ENCODE measurements around the gene ETV1. TPM values are rescaled to one million over a fixed set of nuclear protein-coding genes. Genes with fewer than 3 reads are reported as not detected.

ETV1 gene
- total and polyA plus RNA-seq, 4 donors = 1.2 to 4.3 (median 3.6) TPM

DNA sequence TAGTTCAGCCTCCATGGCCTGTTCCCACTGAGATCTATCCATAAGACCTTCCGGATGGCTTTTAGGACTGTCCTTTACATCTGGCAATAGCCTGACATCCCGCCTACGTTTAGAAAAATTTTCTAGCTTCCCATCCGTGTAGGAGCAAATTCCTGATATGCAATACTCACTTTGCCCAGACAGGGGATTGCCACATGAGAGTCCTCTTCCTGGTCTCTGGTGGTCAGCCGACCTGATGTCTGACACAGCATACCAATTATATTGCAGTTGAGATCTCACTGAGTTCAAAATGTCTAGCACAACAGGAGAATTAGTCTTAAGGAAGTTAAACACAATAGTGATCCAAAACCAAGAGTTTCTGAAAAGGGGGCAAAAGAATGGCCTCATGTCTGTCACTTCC lies 9.4 kb upstream of the ETV1 start:
- no peaks in the 10 kb centered on the region for H3K27me3 ChIP-seq (ENCODE audit: control insufficient read depth in 4 of 4, insufficient read depth in 4 of 4, low read length in 3 of 4)
- no peak for DNase-seq (ENCODE audit: low spot score)
- no peaks in the 10 kb centered on the region for H3K9me3 ChIP-seq (ENCODE audit: control insufficient read depth in 4 of 4, low read length in 3 of 4)
- TF ChIP-seq HNF4G (IDR thresholded peaks at IDR 0.05) = no peak
- no peak for TF ChIP-seq RXRA (IDR thresholded peaks at IDR 0.05)
- no peak for TF ChIP-seq EGR1 (IDR thresholded peaks at IDR 0.05; ENCODE audit: low read depth in 2 of 2)
- TF ChIP-seq, protein P1, sequence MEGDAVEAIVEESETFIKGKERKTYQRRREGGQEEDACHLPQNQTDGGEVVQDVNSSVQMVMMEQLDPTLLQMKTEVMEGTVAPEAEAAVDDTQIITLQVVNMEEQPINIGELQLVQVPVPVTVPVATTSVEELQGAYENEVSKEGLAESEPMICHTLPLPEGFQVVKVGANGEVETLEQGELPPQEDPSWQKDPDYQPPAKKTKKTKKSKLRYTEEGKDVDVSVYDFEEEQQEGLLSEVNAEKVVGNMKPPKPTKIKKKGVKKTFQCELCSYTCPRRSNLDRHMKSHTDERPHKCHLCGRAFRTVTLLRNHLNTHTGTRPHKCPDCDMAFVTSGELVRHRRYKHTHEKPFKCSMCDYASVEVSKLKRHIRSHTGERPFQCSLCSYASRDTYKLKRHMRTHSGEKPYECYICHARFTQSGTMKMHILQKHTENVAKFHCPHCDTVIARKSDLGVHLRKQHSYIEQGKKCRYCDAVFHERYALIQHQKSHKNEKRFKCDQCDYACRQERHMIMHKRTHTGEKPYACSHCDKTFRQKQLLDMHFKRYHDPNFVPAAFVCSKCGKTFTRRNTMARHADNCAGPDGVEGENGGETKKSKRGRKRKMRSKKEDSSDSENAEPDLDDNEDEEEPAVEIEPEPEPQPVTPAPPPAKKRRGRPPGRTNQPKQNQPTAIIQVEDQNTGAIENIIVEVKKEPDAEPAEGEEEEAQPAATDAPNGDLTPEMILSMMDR (IDR thresholded peaks at IDR 0.05; ENCODE audit: low read depth, low read length, missing input control) = no peak
- no peak for TF ChIP-seq TAF1 (conservative IDR thresholded peaks at IDR 0.05)
- TF ChIP-seq, protein P2, sequence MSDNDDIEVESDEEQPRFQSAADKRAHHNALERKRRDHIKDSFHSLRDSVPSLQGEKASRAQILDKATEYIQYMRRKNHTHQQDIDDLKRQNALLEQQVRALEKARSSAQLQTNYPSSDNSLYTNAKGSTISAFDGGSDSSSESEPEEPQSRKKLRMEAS (IDR thresholded peaks at IDR 0.05) = no peak
- TF ChIP-seq FOXA1 (IDR thresholded peaks at IDR 0.05) = no peak
- no peak for TF ChIP-seq GABPA (IDR thresholded peaks at IDR 0.05 in 1 of 2, conservative IDR thresholded peaks at IDR 0.05 in 1 of 2)
- TF ChIP-seq YY1 (IDR thresholded peaks at IDR 0.05) = no peak
- TF ChIP-seq NR2F2 (IDR thresholded peaks at IDR 0.05) = no peak
- no peak for TF ChIP-seq JUND (IDR thresholded peaks at IDR 0.05)
- TF ChIP-seq, protein P3, sequence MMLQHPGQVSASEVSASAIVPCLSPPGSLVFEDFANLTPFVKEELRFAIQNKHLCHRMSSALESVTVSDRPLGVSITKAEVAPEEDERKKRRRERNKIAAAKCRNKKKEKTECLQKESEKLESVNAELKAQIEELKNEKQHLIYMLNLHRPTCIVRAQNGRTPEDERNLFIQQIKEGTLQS (IDR thresholded peaks at IDR 0.05) = no peak
- TF ChIP-seq, protein P4, sequence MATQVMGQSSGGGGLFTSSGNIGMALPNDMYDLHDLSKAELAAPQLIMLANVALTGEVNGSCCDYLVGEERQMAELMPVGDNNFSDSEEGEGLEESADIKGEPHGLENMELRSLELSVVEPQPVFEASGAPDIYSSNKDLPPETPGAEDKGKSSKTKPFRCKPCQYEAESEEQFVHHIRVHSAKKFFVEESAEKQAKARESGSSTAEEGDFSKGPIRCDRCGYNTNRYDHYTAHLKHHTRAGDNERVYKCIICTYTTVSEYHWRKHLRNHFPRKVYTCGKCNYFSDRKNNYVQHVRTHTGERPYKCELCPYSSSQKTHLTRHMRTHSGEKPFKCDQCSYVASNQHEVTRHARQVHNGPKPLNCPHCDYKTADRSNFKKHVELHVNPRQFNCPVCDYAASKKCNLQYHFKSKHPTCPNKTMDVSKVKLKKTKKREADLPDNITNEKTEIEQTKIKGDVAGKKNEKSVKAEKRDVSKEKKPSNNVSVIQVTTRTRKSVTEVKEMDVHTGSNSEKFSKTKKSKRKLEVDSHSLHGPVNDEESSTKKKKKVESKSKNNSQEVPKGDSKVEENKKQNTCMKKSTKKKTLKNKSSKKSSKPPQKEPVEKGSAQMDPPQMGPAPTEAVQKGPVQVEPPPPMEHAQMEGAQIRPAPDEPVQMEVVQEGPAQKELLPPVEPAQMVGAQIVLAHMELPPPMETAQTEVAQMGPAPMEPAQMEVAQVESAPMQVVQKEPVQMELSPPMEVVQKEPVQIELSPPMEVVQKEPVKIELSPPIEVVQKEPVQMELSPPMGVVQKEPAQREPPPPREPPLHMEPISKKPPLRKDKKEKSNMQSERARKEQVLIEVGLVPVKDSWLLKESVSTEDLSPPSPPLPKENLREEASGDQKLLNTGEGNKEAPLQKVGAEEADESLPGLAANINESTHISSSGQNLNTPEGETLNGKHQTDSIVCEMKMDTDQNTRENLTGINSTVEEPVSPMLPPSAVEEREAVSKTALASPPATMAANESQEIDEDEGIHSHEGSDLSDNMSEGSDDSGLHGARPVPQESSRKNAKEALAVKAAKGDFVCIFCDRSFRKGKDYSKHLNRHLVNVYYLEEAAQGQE (IDR thresholded peaks at IDR 0.05) = no peak
- no peak for TF ChIP-seq HNF4A (conservative IDR thresholded peaks at IDR 0.05)
- TF ChIP-seq FOXA2 (IDR thresholded peaks at IDR 0.05) = no peak
- no peak overlapping the region for H3K9ac ChIP-seq (ENCODE audit: low read depth in 1 of 2, low read length in 2 of 2)
- no peaks in the 10 kb centered on the region for H3K4me1 ChIP-seq (ENCODE audit: control insufficient read depth in 4 of 4, insufficient read depth in 4 of 4, low read length in 3 of 4)
- no peak overlapping the region for H3K4me3 ChIP-seq (ENCODE audit: low read depth in 1 of 3, low read length in 3 of 3)
- no peak overlapping the region for H3K27ac ChIP-seq (ENCODE audit: low read depth in 1 of 2, low read length in 2 of 2)
- 86% methylated on average over 5 of the region's 5 CpGs for WGBS
- no peaks in the 10 kb centered on the region for H3K36me3 ChIP-seq (ENCODE audit: control insufficient read depth in 4 of 4, insufficient read depth in 3 of 4, low read depth in 1 of 4, low read length in 3 of 4)

DNA sequence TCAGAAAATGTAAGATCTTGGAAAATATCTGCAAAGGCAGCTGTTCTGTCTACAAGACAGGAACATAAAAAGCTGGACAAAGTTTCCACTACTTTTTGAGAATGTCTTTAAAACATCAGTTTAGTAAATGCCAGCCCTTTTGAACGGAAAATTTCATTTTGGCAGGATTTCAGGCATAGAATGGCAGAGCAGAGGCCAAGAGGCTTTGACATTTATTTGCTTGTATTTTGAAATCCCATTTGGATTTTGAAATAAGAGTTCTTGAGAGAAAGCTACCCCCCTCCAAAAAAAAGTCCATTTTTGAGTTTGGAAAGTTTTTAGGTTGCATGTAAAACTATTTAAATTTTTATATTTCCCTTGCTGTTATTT lies 3.1 kb upstream of the ETV1 start:
- WGBS = 33% methylated on average over 1 of the region's 1 CpG
- TF ChIP-seq, protein P1 (IDR thresholded peaks at IDR 0.05; ENCODE audit: low read depth, low read length, missing input control) = no peak
- TF ChIP-seq, protein P4 (IDR thresholded peaks at IDR 0.05) = no peak
- TF ChIP-seq, protein P5, sequence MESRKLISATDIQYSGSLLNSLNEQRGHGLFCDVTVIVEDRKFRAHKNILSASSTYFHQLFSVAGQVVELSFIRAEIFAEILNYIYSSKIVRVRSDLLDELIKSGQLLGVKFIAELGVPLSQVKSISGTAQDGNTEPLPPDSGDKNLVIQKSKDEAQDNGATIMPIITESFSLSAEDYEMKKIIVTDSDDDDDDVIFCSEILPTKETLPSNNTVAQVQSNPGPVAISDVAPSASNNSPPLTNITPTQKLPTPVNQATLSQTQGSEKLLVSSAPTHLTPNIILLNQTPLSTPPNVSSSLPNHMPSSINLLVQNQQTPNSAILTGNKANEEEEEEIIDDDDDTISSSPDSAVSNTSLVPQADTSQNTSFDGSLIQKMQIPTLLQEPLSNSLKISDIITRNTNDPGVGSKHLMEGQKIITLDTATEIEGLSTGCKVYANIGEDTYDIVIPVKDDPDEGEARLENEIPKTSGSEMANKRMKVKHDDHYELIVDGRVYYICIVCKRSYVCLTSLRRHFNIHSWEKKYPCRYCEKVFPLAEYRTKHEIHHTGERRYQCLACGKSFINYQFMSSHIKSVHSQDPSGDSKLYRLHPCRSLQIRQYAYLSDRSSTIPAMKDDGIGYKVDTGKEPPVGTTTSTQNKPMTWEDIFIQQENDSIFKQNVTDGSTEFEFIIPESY (IDR thresholded peaks at IDR 0.05) = peak; percentile 30
- TF ChIP-seq YY1 (IDR thresholded peaks at IDR 0.05) (peak; percentile 80), EGR1 (IDR thresholded peaks at IDR 0.05; ENCODE audit: low read depth in 2 of 2) (peak in 1 of 2 donors; percentile 38), SP1 (IDR thresholded peaks at IDR 0.05) (peak; percentile 54), GABPA (IDR thresholded peaks at IDR 0.05 in 1 of 2, conservative IDR thresholded peaks at IDR 0.05 in 1 of 2) (no peak), FOXA2 (IDR thresholded peaks at IDR 0.05) (no peak), HNF4A (conservative IDR thresholded peaks at IDR 0.05) (peak; percentile 51 to 54), NR2F2 (IDR thresholded peaks at IDR 0.05) (no peak), FOXA1 (IDR thresholded peaks at IDR 0.05) (no peak)
- TF ChIP-seq, protein P3 (IDR thresholded peaks at IDR 0.05) = no peak

More for the DNA sequence above, 3.1 kb upstream of the ETV1 start:
- DNase-seq (ENCODE audit: low spot score) = no peak
- H3K9me3 ChIP-seq (ENCODE audit: control insufficient read depth in 4 of 4, low read length in 3 of 4) = no peaks in the 10 kb centered on the region
- H3K4me1 ChIP-seq (ENCODE audit: control insufficient read depth in 4 of 4, insufficient read depth in 4 of 4, low read length in 3 of 4) = peaks cover 0 to 18% (median 17%) of the 10 kb centered on the region in 4 donors
- H3K9ac ChIP-seq (ENCODE audit: low read depth in 1 of 2, low read length in 2 of 2) = no peak overlapping the region
- no peaks in the 10 kb centered on the region for H3K27me3 ChIP-seq (ENCODE audit: control insufficient read depth in 4 of 4, insufficient read depth in 4 of 4, low read length in 3 of 4)
- no peak overlapping the region for H3K4me3 ChIP-seq (ENCODE audit: low read depth in 1 of 3, low read length in 3 of 3)
- H3K36me3 ChIP-seq (ENCODE audit: control insufficient read depth in 4 of 4, insufficient read depth in 3 of 4, low read depth in 1 of 4, low read length in 3 of 4) = no peaks in the 10 kb centered on the region
- peak overlapping the region; percentile 2 to 92 for H3K27ac ChIP-seq (ENCODE audit: low read depth in 1 of 2, low read length in 2 of 2)

Measured in liver (tissue), 9 donors.